A549 (cell line): ENCODE measurements around the gene NEGR1. TPM values are rescaled to one million over a fixed set of nuclear protein-coding genes. Genes with fewer than 3 reads are reported as not detected.

Experiments used
- ATAC-seq, 2 experiments: fragments of 200-7000 bp in 1 of 2; fragments of >200 bp in 1 of 2; cut with Nextera tagmentation in 1 of 2; cut with Tn5 transposase in 1 of 2; 3 replicates each; pipeline versions ENCODE4 v1.8.0 to v1.9.1; 2018 to 2020; ENCODE audit warnings: mild to moderate bottlenecking in 1 of 2, moderate library complexity in 1 of 2
- CTCF ChIA-PET: fragments of 300-600 bp; sonication (Branson Sonifier 250); formaldehyde crosslinking; extraction: SDS; loops from one replicate; lab custom pipeline; 2021; ENCODE audit warnings: antibody characterized with exemption, inconsistent platforms; lab: Yijun Ruan, JAX
- POLR2A ChIA-PET: fragments of 350-600 bp; formaldehyde crosslinking; extraction: SDS; loops from one replicate; lab custom pipeline; 2021; ENCODE audit warnings: antibody characterized with exemption, inconsistent platforms; lab: Yijun Ruan, JAX
- DNase-seq, 2 experiments: peaks; one replicate each; pipeline versions ENCODE4 v3.0.0 to v3.0.0-alpha.2; 2011 to 2016; ENCODE audit warnings: low read depth in 1 of 2, low spot score in 1 of 2
- FAIRE-seq: peaks from 2 replicates; lab custom pipeline; 2011; peaks lifted over from hg19 to GRCh38; lab: Jason Lieb, UNC
- H3K27ac ChIP-seq, 2 experiments: fragments of >200 bp; sonication (Bioruptor Twin); formaldehyde crosslinking; 3 replicates each; pipeline ENCODE4 v1.5.1; 2016 to 2017
- H3K4me1 ChIP-seq: fragments of >200 bp; sonication (Bioruptor Twin); formaldehyde crosslinking; 3 replicates; pipeline ENCODE4 v1.6.1; 2016
- H3K4me2 ChIP-seq: fragments of >200 bp; sonication (Bioruptor Twin); formaldehyde crosslinking; 3 replicates; pipeline ENCODE4 v1.6.1; 2016
- H3K4me3 ChIP-seq: fragments of >200 bp; sonication (Bioruptor Twin); formaldehyde crosslinking; 3 replicates; pipeline ENCODE4 v1.5.1; 2016
- H3K9me3 ChIP-seq: fragments of >200 bp; sonication (Bioruptor Twin); formaldehyde crosslinking; 3 replicates; pipeline ENCODE4 v1.6.1; 2016
- CBX8 ChIP-seq: fragments of 200-600 bp; sonication (generic); IDR thresholded peaks from 2 replicates; pipeline ENCODE4 v1.6.1; 2016
- CEBPB ChIP-seq, 2 experiments: fragments of >200 bp in 1 of 2; sonication (Bioruptor Twin) in 1 of 2; formaldehyde crosslinking in 1 of 2; IDR thresholded peaks; 2 replicates each; pipeline ENCODE4 v1.6.1; 2012 to 2016
- E2F6 ChIP-seq: IDR thresholded peaks from 2 replicates; pipeline ENCODE4 v1.6.1; 2012; ENCODE audit warnings: low read depth, borderline replicate concordance
- EHF ChIP-seq: fragments of 250-450 bp; sonication (Bioruptor Pico); IDR thresholded peaks from 2 replicates; pipeline ENCODE4 v1.5.0; 2020; ENCODE audit warnings: mild to moderate bottlenecking
- EHMT2 ChIP-seq: fragments of 200-600 bp; sonication (generic); IDR thresholded peaks from 2 replicates; pipeline ENCODE4 v1.6.1; 2016; ENCODE audit warnings: antibody characterized with exemption, low read depth, mild to moderate bottlenecking, moderate library complexity
- EP300 ChIP-seq, 2 experiments: fragments of >200 bp; sonication (Bioruptor Twin); formaldehyde crosslinking; IDR thresholded peaks; 2 replicates in 1 of 2; 3 replicates in 1 of 2; pipeline ENCODE4 v1.6.1; 2016 to 2017
- ESRRA ChIP-seq: fragments of 150-350 bp; IDR thresholded peaks from 2 replicates; pipeline ENCODE4 v1.6.1; 2014; ENCODE audit warnings: mild to moderate bottlenecking, low read length, borderline replicate concordance
- FOXS1 ChIP-seq: fragments of 250-450 bp; sonication (Bioruptor Pico); IDR thresholded peaks from 2 replicates; pipeline ENCODE4 v1.5.0; 2020; ENCODE audit warnings: mild to moderate bottlenecking, moderate library complexity
- GATA3 ChIP-seq: IDR thresholded peaks from 2 replicates; pipeline ENCODE4 v1.6.1; 2012; ENCODE audit warnings: borderline replicate concordance
- HOXB5 ChIP-seq: fragments of 250-450 bp; sonication (Bioruptor Pico); IDR thresholded peaks from 2 replicates; pipeline ENCODE4 v1.5.0; 2020; ENCODE audit warnings: mild to moderate bottlenecking, moderate library complexity
- KDM1A ChIP-seq: fragments of 200-600 bp; sonication (generic); IDR thresholded peaks from 2 replicates; pipeline ENCODE4 v1.6.1; 2016; ENCODE audit warnings: low read depth, mild to moderate bottlenecking
- MAFK ChIP-seq: fragments of 450-650 bp; IDR thresholded peaks from 2 replicates; pipeline ENCODE4 v1.6.1; 2014; ENCODE audit not compliant: partially characterized antibody
- MAX ChIP-seq: IDR thresholded peaks from 2 replicates; pipeline ENCODE4 v1.6.1; 2012
- MAZ ChIP-seq: fragments of 150-350 bp; IDR thresholded peaks from 2 replicates; pipeline ENCODE4 v1.6.1; 2014; ENCODE audit warnings: antibody characterized with exemption, low read depth, low read length, borderline replicate concordance
- NPAS2 ChIP-seq: fragments of 250-450 bp; sonication (Bioruptor Pico); IDR thresholded peaks from 2 replicates; pipeline ENCODE4 v1.8.0; 2022; ENCODE audit warnings: mild to moderate bottlenecking, moderate library complexity, borderline replicate concordance
- NR3C1 ChIP-seq: fragments of >200 bp; sonication (Bioruptor Twin); formaldehyde crosslinking; IDR thresholded peaks from 3 replicates; pipeline ENCODE4 v1.6.1; 2017
- PHF8 ChIP-seq: fragments of 200-600 bp; sonication (generic); IDR thresholded peaks from 2 replicates; pipeline ENCODE4 v1.6.1; 2016; ENCODE audit warnings: low read depth, mild to moderate bottlenecking, antibody characterized with exemption, moderate library complexity, borderline replicate concordance
- POLR2A ChIP-seq: IDR thresholded peaks from 2 replicates; pipeline ENCODE4 v1.6.1; 2012; ENCODE audit warnings: mild to moderate bottlenecking, low read length
- RCOR1 ChIP-seq: fragments of 150-350 bp; IDR thresholded peaks from 2 replicates; pipeline ENCODE4 v1.6.1; 2014; ENCODE audit warnings: antibody characterized with exemption, low read length, low read depth
- RFX5 ChIP-seq: fragments of 450-650 bp; IDR thresholded peaks from 2 replicates; pipeline ENCODE4 v1.7.1; 2014; ENCODE audit warnings: antibody characterized with exemption, mild to moderate bottlenecking, moderate library complexity
- RNF2 ChIP-seq: fragments of 200-600 bp; sonication (generic); IDR thresholded peaks from 2 replicates; pipeline ENCODE4 v1.6.1; 2016; ENCODE audit warnings: low read depth, mild to moderate bottlenecking, antibody characterized with exemption, moderate library complexity, borderline replicate concordance
- SMC3 ChIP-seq: fragments of >200 bp; sonication (Bioruptor Twin); formaldehyde crosslinking; IDR thresholded peaks from 3 replicates; pipeline ENCODE4 v1.6.1; 2018; ENCODE audit warnings: inconsistent platforms
- TP53 ChIP-seq: fragments of 250-450 bp; sonication (Bioruptor Pico); IDR thresholded peaks from 2 replicates; pipeline ENCODE4 v1.5.0; 2021; ENCODE audit warnings: mild to moderate bottlenecking, moderate library complexity
- ZNF302 ChIP-seq: fragments of 250-450 bp; sonication (Bioruptor Pico); IDR thresholded peaks from 2 replicates; pipeline ENCODE4 v1.9.0; 2021; ENCODE audit warnings: inconsistent platforms, mild to moderate bottlenecking, moderate library complexity
- ZSCAN20 ChIP-seq: fragments of 250-450 bp; sonication (Bioruptor Pico); IDR thresholded peaks from 2 replicates; pipeline ENCODE4 v1.8.0; 2022; ENCODE audit warnings: mild to moderate bottlenecking, moderate library complexity
- whole genome bisulfite sequencing: methylation state at CpG from one replicate; pipeline ENCODE4 v1.1.6; 2017; ENCODE audit errors: missing lambda C conversion rate; 5-methylcytosine and 5-hydroxymethylcytosine counted together
- polyA plus RNA-seq, 4 experiments: library from polyadenylated mRNA; depleted of rRNA in 3 of 4; stranded (reverse); fragments of >200 nt; fragmentation: RNase III in 1 of 4; extraction: RNeasy Plus Mini Kit Qiagen cat#74134 plus additional on column Dnase treatment in 1 of 4; gene quantifications; 2 replicates in 3 of 4; 3 replicates in 1 of 4; pipeline ENCODE4 v1.2.3, GENCODE V29; 2011 to 2017
- TF ChIP-seq, protein P1 (sequence below): fragments of >200 bp; sonication (Bioruptor Twin); formaldehyde crosslinking; IDR thresholded peaks from 3 replicates; pipeline ENCODE4 v1.6.1; 2016
- TF ChIP-seq, protein P2 (sequence below): fragments of 450-650 bp; IDR thresholded peaks from 2 replicates; pipeline ENCODE4 v1.6.1; 2014; ENCODE audit warnings: antibody characterized with exemption

The NEGR1 gene
- polyA plus RNA-seq, 2 of the 4 experiments (the other 2 are of a cell fraction): not detected

- TF ChIP-seq, protein P1, sequence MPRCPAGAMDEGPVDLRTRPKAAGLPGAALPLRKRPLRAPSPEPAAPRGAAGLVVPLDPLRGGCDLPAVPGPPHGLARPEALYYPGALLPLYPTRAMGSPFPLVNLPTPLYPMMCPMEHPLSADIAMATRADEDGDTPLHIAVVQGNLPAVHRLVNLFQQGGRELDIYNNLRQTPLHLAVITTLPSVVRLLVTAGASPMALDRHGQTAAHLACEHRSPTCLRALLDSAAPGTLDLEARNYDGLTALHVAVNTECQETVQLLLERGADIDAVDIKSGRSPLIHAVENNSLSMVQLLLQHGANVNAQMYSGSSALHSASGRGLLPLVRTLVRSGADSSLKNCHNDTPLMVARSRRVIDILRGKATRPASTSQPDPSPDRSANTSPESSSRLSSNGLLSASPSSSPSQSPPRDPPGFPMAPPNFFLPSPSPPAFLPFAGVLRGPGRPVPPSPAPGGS: no peak
- TF ChIP-seq PHF8 (no peak), CBX8 (no peak), GATA3 (no peak), EHMT2 (no peak)
Observed at GRCh38 chr1:71738256-71738655, 544.1 kb downstream of the NEGR1 start (continued).

DNA sequence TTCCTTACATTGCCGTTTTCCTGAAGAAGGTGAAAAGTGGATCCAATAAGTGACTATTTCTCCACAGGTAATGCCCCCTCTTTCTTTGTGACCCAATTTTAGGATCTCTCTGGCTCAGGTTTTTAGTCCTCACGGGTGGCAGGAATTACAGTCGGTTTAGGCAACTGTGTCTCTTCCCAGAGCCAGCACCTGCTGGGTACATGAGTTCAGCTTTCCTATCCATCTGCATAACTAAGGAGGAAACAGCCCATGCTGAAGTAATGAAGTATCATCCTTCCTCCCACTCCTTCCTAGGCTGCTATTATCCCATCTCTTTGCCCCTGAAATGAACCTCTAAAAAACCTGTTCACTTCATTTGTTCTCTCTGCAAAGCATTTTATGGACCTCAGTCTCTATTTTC lies 544.6 kb downstream of the NEGR1 start:
- Histone ChIP-seq H3K9me3 (no peaks in the 10 kb centered on the region), H3K27ac (no peak overlapping the region), H3K4me3 (no peak overlapping the region), H3K4me2 (no peak overlapping the region), H3K4me1 (no peaks in the 10 kb centered on the region)
- ChIA-PET CTCF (no interaction called here), POLR2A (no interaction called here)
- TF ChIP-seq E2F6: no peak
- TF ChIP-seq HOXB5 (CRISPR knock-in tag): no peak
- no peak for TF ChIP-seq TP53
- no peak for DNase-seq
- ATAC-seq: no peak
- 6% methylated on average over 3 of the region's 3 CpGs for WGBS
- FAIRE-seq: no peak

- ChIA-PET POLR2A (no interaction called here), CTCF (no interaction called here)
- no peak overlapping the region for H3K27ac ChIP-seq
- DNase-seq (no peak), FAIRE-seq (no peak), ATAC-seq (no peak)
- no peaks in the 10 kb centered on the region for H3K9me3 ChIP-seq
- H3K4me1 ChIP-seq: no peaks in the 10 kb centered on the region
- 0% methylated on average over 2 of the region's 2 CpGs for WGBS
- TF ChIP-seq NR3C1 (no peak), SMC3 (no peak), EP300 (IDR thresholded peaks at IDR 0.05) (no peak), NPAS2 (CRISPR knock-in tag) (no peak), PHF8 (no peak), ESRRA (no peak), ZSCAN20 (CRISPR knock-in tag) (no peak), TP53 (no peak), MAZ (no peak), CEBPB (IDR thresholded peaks at IDR 0.05) (no peak), ZNF302 (CRISPR knock-in tag) (no peak)
- TF ChIP-seq, protein P2, sequence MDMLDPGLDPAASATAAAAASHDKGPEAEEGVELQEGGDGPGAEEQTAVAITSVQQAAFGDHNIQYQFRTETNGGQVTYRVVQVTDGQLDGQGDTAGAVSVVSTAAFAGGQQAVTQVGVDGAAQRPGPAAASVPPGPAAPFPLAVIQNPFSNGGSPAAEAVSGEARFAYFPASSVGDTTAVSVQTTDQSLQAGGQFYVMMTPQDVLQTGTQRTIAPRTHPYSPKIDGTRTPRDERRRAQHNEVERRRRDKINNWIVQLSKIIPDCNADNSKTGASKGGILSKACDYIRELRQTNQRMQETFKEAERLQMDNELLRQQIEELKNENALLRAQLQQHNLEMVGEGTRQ: no peak
- no peak overlapping the region for H3K4me3 ChIP-seq
- no peak overlapping the region for H3K4me2 ChIP-seq
Observed at GRCh38 chr1:71733121-71733520, 549.2 kb downstream of the NEGR1 start.

GRCh38 chr1:71721532-71721931 lies 560.8 kb downstream of the NEGR1 start:
- WGBS: 3% methylated on average over 2 of the region's 2 CpGs
- no peak for DNase-seq
- Histone ChIP-seq H3K27ac (no peak overlapping the region), H3K4me1 (no peaks in the 10 kb centered on the region), H3K4me2 (no peak overlapping the region)
- CTCF ChIA-PET: no interaction called here
- FAIRE-seq: no peak
- TF ChIP-seq FOXS1 (CRISPR knock-in tag) (no peak), ZSCAN20 (CRISPR knock-in tag) (no peak), MAFK (no peak), TP53 (no peak), EHF (CRISPR knock-in tag) (no peak), MAX (no peak), KDM1A (no peak), NPAS2 (CRISPR knock-in tag) (no peak), RFX5 (no peak), RCOR1 (no peak), POLR2A (no peak), GATA3 (no peak), RNF2 (no peak)
- TF ChIP-seq, all 56 proteins: peak for 0
- Histone ChIP-seq H3K4me3 (no peak overlapping the region), H3K9me3 (no peaks in the 10 kb centered on the region)
- POLR2A ChIA-PET: no interaction called here
- no peak for ATAC-seq
